ENCODE measurements around the gene TNS1. TPM values are rescaled to one million over a fixed set of nuclear protein-coding genes. Genes with fewer than 3 reads are reported as not detected.

Gene TNS1
- total and polyA plus RNA-seq, 9 of the 15 experiments (the other 6 are each of a cell fraction or from before 2014, with no cell fraction given) = 0.13 to 2.7 (median 0.77) TPM

DNA sequence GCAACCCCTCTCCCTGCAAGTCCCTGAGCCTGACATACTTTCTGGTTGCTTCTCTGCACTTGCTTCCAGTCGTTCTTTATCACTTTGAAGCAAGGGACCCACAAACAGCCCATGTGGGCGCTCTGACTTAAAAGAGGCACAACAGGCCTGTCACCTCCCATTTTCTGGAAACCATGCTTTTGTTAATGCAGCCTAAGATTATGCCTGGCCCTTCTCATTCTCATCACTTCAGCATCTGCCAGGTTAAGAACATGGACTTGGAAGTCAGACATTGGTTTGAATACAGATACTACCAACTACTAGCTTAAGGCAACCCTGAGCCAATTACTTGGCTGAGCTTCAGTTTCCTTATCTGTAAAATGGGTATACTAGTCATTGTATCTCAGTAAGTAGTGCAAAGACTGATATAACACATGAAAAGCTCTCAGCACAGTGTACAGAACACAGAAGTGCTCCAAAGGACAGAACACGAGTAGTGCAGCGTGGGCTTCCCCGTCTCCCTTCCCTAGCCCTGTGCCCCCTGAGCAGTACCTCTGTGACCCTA is 141.4 kb downstream of the TNS1 start:
- WGBS (ENCODE audit: insufficient coverage, low coverage, missing lambda C conversion rate) = 0% methylated on average over 4 of the region's 5 CpGs
- Histone ChIP-seq H3K36me3 (ENCODE audit: control insufficient read depth, insufficient read depth, low read length) (no peaks in the 10 kb centered on the region), H3K4me2 (ENCODE audit: insufficient read depth, low read length) (no peak overlapping the region), H4K20me1 (replicated peaks; ENCODE audit: control insufficient read depth, insufficient read depth, low read length) (no peaks in the 10 kb centered on the region), H3K4me3 (no peak overlapping the region), H2AFZ (ENCODE audit: low read depth, low read length) (no peak overlapping the region), H3K79me2 (ENCODE audit: control insufficient read depth, insufficient read depth, low read length) (no peaks in the 10 kb centered on the region), H3K27ac (ENCODE audit: extremely low read depth, low read depth, low read length) (no peak overlapping the region), H3K27me3 (ENCODE audit: control insufficient read depth in 2 of 2, insufficient read depth in 2 of 2, low read length in 2 of 2) (peaks cover 0 to 17% of the 10 kb centered on the region in 2 experiments; a peak in 2 of 5 replicates), H3K4me1 (replicated peaks in 1 of 2; ENCODE audit: control insufficient read depth in 2 of 2, insufficient read depth in 2 of 2, low read length in 2 of 2) (peaks cover 0 to 9% of the 10 kb centered on the region in 2 experiments; a peak in 3 of 5 replicates), H3K9me1 (ENCODE audit: control insufficient read depth, insufficient read depth, low read length) (no peaks in the 10 kb centered on the region), H3K9me3 (replicated peaks; ENCODE audit: control insufficient read depth, insufficient read depth, low read depth, low read length) (no peaks in the 10 kb centered on the region), H3K9ac (ENCODE audit: insufficient read depth in 1 of 2, low read depth in 2 of 2, low read length in 2 of 2) (no peak overlapping the region)
- ATAC-seq (no peak), DNase-seq (ENCODE audit: extremely low read depth in 1 of 4, low spot score in 3 of 4) (no peak), FAIRE-seq (no peak)
- TF ChIP-seq BCOR (IDR thresholded peaks at IDR 0.05) = peak; percentile 62; the same call in 1 of the 2 replicates
- TF ChIP-seq MIER1 (IDR thresholded peaks at IDR 0.05; ENCODE audit: low read depth) = no peak
- TF ChIP-seq HNRNPUL1 (IDR thresholded peaks at IDR 0.05; ENCODE audit: low read length) = no peak
- 0 out of 2 replicates have a peak, but pooled peaks have one; percentile 20 for TF ChIP-seq SMARCA5 (IDR thresholded peaks at IDR 0.05)
- TF ChIP-seq KDM1A (IDR thresholded peaks at IDR 0.05) = peak in 1 of 2 experiments; percentile 53; a peak in 1 of 4 replicates
- TF ChIP-seq DPF2 (IDR thresholded peaks at IDR 0.05) = no peak
- TF ChIP-seq RBM25 (IDR thresholded peaks at IDR 0.05; ENCODE audit: low read depth, low read length, severe bottlenecking) = peak; percentile 69
- TF ChIP-seq ZNF445 (CRISPR knock-in tag; IDR thresholded peaks at IDR 0.05; ENCODE audit: low read depth) = no peak
- TF ChIP-seq, protein P1, sequence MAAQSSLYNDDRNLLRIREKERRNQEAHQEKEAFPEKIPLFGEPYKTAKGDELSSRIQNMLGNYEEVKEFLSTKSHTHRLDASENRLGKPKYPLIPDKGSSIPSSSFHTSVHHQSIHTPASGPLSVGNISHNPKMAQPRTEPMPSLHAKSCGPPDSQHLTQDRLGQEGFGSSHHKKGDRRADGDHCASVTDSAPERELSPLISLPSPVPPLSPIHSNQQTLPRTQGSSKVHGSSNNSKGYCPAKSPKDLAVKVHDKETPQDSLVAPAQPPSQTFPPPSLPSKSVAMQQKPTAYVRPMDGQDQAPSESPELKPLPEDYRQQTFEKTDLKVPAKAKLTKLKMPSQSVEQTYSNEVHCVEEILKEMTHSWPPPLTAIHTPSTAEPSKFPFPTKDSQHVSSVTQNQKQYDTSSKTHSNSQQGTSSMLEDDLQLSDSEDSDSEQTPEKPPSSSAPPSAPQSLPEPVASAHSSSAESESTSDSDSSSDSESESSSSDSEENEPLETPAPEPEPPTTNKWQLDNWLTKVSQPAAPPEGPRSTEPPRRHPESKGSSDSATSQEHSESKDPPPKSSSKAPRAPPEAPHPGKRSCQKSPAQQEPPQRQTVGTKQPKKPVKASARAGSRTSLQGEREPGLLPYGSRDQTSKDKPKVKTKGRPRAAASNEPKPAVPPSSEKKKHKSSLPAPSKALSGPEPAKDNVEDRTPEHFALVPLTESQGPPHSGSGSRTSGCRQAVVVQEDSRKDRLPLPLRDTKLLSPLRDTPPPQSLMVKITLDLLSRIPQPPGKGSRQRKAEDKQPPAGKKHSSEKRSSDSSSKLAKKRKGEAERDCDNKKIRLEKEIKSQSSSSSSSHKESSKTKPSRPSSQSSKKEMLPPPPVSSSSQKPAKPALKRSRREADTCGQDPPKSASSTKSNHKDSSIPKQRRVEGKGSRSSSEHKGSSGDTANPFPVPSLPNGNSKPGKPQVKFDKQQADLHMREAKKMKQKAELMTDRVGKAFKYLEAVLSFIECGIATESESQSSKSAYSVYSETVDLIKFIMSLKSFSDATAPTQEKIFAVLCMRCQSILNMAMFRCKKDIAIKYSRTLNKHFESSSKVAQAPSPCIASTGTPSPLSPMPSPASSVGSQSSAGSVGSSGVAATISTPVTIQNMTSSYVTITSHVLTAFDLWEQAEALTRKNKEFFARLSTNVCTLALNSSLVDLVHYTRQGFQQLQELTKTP (IDR thresholded peaks at IDR 0.05; ENCODE audit: low read depth in 1 of 2, partially characterized antibody in 2 of 2) = no peak
- ChIA-PET CTCF (ENCODE audit: low intra/inter-chr PET ratio) (no interaction called here), POLR2A (interaction anchor here (1.1 kb wide), 1 partner anchor 19 kb away, joined by 4 read pairs; no protein-coding TSS in a partner anchor)
- in situ Hi-C loops (cut with MboI) = no loop called here
- intact Hi-C loops (cut with micrococcal nuclease) = no loop called here
- no TSS peak for BruUV-seq (replicated peaks)

Data from K562 (cell line).